ENCODE results near the gene CD300A.
"Not testable (repeated sequence)": the region's sequence is repeated elsewhere in the genome, so short reads cannot be mapped to it uniquely, and the experiment has no call there.

The CD300A gene

DNA sequence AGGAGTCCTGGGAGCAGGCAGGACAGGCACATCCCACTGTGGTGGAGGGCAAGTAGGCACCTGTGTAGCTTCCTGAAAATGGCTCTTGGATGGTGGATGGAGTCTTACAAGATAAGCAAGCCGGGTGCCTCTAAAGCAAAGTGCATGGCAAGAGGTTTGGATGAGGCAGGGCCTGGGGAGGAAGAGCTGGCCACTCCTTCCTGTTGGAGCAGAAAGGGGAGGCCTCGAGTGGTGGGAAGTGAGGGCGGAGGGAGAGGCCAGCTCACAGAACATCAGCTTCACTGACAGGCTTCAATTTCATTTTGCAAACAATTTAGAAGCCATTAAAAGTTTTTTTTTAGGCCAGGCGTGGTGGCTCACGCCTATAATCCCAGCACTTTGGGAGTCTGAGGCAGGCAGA lies 31.0 kb downstream of the CD300A start:
- Mint-ChIP-seq H3K4me3 (no peak overlapping the region), H3K36me3 (ENCODE audit: low read depth) (no peaks in the 10 kb centered on the region), H3K27me3 (ENCODE audit: low read depth) (peaks cover 23% of the 10 kb centered on the region), H3K4me1 (no peaks in the 10 kb centered on the region), H3K9me3 (no peaks in the 10 kb centered on the region), H3K27ac (no peak overlapping the region)
- TF ChIP-seq, protein P1, sequence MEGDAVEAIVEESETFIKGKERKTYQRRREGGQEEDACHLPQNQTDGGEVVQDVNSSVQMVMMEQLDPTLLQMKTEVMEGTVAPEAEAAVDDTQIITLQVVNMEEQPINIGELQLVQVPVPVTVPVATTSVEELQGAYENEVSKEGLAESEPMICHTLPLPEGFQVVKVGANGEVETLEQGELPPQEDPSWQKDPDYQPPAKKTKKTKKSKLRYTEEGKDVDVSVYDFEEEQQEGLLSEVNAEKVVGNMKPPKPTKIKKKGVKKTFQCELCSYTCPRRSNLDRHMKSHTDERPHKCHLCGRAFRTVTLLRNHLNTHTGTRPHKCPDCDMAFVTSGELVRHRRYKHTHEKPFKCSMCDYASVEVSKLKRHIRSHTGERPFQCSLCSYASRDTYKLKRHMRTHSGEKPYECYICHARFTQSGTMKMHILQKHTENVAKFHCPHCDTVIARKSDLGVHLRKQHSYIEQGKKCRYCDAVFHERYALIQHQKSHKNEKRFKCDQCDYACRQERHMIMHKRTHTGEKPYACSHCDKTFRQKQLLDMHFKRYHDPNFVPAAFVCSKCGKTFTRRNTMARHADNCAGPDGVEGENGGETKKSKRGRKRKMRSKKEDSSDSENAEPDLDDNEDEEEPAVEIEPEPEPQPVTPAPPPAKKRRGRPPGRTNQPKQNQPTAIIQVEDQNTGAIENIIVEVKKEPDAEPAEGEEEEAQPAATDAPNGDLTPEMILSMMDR (IDR thresholded peaks at IDR 0.05; ENCODE audit: unreplicated experiment in 3 of 3), result no peak

DNA sequence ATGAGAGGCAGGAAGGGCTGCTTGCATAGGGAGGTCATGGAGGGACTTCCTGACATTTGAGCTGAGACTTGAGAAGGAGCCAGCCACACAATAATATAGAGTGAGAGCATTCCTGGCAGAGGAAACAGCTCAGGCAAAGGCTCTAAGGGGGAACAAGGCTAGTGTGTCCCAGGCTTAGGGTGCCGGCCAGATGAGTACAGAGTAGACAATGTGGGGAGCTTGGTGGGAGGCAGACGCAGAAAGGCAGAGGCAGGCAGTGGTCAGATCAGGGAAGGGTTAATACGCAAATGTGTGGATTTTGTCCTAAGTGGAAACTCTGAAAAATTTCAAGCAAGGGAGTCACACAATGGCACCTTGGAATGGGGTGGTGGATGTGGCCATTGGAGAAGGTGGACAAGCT lies 33.6 kb downstream of the CD300A start:
- H3K9me3 Mint-ChIP-seq, result no peaks in the 10 kb centered on the region
- TF ChIP-seq, protein P1 (IDR thresholded peaks at IDR 0.05; ENCODE audit: unreplicated experiment in 3 of 3), result no peak
- no peaks in the 10 kb centered on the region for H3K36me3 Mint-ChIP-seq (ENCODE audit: low read depth)
- no peak overlapping the region for H3K27ac Mint-ChIP-seq
- no peak overlapping the region for H3K4me3 Mint-ChIP-seq
- H3K27me3 Mint-ChIP-seq (ENCODE audit: low read depth), result peaks cover 23% of the 10 kb centered on the region
- no peaks in the 10 kb centered on the region for H3K4me1 Mint-ChIP-seq

DNA sequence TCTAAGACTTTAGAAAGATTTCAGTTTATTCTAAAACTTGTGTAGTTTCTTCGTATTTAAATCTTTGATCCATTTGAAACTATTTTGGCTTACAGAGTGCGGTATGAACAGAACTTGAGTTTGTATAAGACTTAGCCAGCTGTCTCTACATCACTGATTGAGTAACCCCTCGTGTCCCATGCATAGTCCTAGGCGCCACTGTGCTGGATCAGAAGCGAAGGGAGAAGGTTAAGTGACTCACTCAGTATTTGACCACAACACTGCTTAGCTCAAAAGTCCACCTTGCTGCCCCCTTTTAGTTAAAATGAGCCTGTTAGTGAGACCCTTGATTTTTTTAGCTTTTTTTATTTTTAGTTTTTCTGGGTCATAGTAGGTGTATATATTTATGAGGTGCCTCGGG lies 36.4 kb downstream of the CD300A start:
- H3K4me3 Mint-ChIP-seq, result no peak overlapping the region
- H3K27me3 Mint-ChIP-seq (ENCODE audit: low read depth), result peaks cover 20% of the 10 kb centered on the region
- no peak overlapping the region for H3K27ac Mint-ChIP-seq
- no peaks in the 10 kb centered on the region for H3K9me3 Mint-ChIP-seq
- TF ChIP-seq, protein P1 (IDR thresholded peaks at IDR 0.05; ENCODE audit: unreplicated experiment in 3 of 3), result no peak
- no peaks in the 10 kb centered on the region for H3K36me3 Mint-ChIP-seq (ENCODE audit: low read depth)
- no peaks in the 10 kb centered on the region for H3K4me1 Mint-ChIP-seq

DNA sequence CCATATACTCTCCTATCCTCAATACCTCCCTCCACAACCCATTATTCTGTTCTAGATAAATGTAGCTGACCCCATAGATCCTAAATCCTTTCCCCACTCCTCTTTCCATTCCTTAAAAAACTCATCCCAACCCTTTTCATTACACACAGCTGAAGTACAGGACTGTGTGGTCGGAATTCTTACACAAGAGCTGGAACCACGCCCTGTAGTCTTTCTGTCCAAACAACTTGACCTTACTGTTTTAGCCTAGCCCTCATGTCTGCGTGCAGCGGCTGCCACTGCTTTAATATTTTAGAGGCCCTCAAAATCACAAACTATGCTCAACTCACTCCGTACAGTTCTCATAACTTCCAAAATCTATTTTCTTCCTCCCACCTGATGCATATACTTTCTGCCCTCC lies 37.5 kb downstream of the CD300A start:
- H3K36me3 Mint-ChIP-seq (ENCODE audit: low read depth); H3K9me3 Mint-ChIP-seq; H3K27ac Mint-ChIP-seq; H3K4me3 Mint-ChIP-seq; H3K4me1 Mint-ChIP-seq: not testable (repeated sequence)
- H3K27me3 Mint-ChIP-seq (ENCODE audit: low read depth), result peaks cover 21% of the 10 kb centered on the region

DNA sequence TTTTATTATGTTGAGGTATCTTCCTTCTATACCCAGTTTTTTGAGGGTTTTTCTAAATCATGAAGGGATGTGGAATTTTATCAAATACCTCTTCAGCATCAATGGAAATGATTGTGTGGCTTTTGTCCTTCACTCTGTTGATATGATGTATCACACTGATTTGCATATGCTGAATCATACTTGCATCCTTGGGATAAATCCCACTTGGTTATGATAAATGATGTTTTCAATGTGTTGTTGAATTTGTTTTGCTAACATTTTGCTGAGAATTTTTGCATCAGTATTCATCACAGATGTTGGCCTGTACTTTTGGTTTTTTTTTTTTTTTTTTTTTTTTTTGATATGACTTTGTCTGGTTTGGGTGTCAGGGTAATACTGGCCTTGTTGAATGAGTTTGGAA lies 41.7 kb downstream of the CD300A start:
- no peak overlapping the region for H3K27ac Mint-ChIP-seq
- H3K4me1 Mint-ChIP-seq, result no peaks in the 10 kb centered on the region
- TF ChIP-seq, protein P1 (IDR thresholded peaks at IDR 0.05; ENCODE audit: unreplicated experiment in 3 of 3), result no peak
- H3K27me3 Mint-ChIP-seq (ENCODE audit: low read depth), result peaks cover 18% of the 10 kb centered on the region
- no peaks in the 10 kb centered on the region for H3K36me3 Mint-ChIP-seq (ENCODE audit: low read depth)
- H3K4me3 Mint-ChIP-seq, result no peak overlapping the region
- H3K9me3 Mint-ChIP-seq, result no peaks in the 10 kb centered on the region

DNA sequence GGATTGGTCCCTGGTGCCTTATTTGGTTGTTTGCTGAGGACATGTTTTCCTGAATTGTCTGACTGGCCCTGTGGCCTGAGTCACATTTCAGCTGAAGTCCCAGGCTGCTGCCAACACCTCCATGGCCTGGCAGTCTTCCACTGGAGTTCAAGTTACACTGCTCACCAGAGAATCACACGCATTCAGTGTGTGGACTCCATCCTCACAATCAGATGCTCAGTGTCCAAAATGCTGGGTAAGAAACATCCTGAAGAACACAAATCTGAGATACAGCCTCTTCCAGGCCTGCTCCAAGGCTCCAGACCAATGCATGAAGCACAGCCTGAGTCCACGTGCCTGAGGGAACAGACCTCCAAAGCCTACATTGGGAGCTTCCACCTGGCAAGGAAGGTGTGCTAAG lies 45.6 kb downstream of the CD300A start:
- Mint-ChIP-seq H3K27ac (no peak overlapping the region), H3K36me3 (ENCODE audit: low read depth) (peaks cover 10% of the 10 kb centered on the region), H3K4me3 (no peak overlapping the region), H3K9me3 (peaks cover 14% of the 10 kb centered on the region), H3K27me3 (ENCODE audit: low read depth) (peaks cover 40% of the 10 kb centered on the region), H3K4me1 (no peaks in the 10 kb centered on the region)
- TF ChIP-seq, protein P1 (IDR thresholded peaks at IDR 0.05; ENCODE audit: unreplicated experiment in 3 of 3), result no peak

Measured in nephron (organoid).